ENCODE results near the gene OR52E2. TPM values are rescaled to one million over a fixed set of nuclear protein-coding genes. Genes with fewer than 3 reads are reported as not detected.

OR52E2 gene
- total RNA-seq, 1 donor from 2014 or later: not detected

DNA sequence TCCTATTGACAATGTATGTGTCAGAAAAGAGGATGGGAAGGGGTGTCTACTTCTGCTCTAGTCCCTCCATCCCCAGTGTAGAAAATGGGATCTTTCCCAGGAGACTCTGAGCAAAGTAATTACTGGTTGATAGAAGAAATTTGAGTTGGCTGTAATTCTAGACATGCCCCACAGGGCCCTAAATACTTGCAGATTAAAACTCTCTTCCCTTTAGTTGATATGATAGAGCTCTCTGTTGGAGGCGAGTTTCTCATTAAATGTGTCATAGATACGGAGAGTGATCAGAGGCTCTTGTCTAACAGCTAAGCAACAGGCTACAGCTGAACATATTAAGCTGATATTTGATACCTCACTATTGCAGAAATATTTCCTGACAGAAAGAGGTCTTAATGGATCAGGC lies 42.8 kb upstream of the OR52E2 start:
- H3K9me3 Mint-ChIP-seq (ENCODE audit: unreplicated experiment): no peaks in the 10 kb centered on the region
- H3K4me2 ChIP-seq (ENCODE audit: low read length): no peak overlapping the region
- H3K27me3 Mint-ChIP-seq (ENCODE audit: low read depth, unreplicated experiment): no peaks in the 10 kb centered on the region
- no peaks in the 10 kb centered on the region for H4K20me1 ChIP-seq (ENCODE audit: insufficient read depth, low read length)
- H3K27ac Mint-ChIP-seq (ENCODE audit: unreplicated experiment): no peak overlapping the region
- H3K4me1 ChIP-seq (ENCODE audit: insufficient read depth, low read length): no peaks in the 10 kb centered on the region
- no peaks in the 10 kb centered on the region for H3K27me3 ChIP-seq (ENCODE audit: insufficient read depth, low read length)
- peaks cover under 1% of the 10 kb centered on the region for H3K4me1 Mint-ChIP-seq (ENCODE audit: low read depth, unreplicated experiment)
- no peak overlapping the region for H3K4me3 Mint-ChIP-seq (ENCODE audit: unreplicated experiment)
- H3K9ac ChIP-seq (ENCODE audit: low read length): no peak overlapping the region
- no peak overlapping the region for H3K4me3 ChIP-seq (ENCODE audit: insufficient read depth, low read depth, low read length)
- no peaks in the 10 kb centered on the region for H3K36me3 Mint-ChIP-seq (ENCODE audit: low read depth, unreplicated experiment)
- no peak for TF ChIP-seq CTCF (IDR thresholded peaks at IDR 0.05; ENCODE audit: insufficient read depth, low read depth, low read length)
- TF ChIP-seq EZH2 (IDR thresholded peaks at IDR 0.05; ENCODE audit: insufficient read depth, low read length): no peak
- H3K79me2 ChIP-seq (ENCODE audit: insufficient read depth, low read length): no peaks in the 10 kb centered on the region
- H2AFZ ChIP-seq (ENCODE audit: low read depth, low read length): no peak overlapping the region
- H3K9me3 ChIP-seq (ENCODE audit: insufficient read depth, low read depth, low read length): no peaks in the 10 kb centered on the region
- DNase-seq (ENCODE audit: low read depth) (no peak), FAIRE-seq (no peak)
- H3K36me3 ChIP-seq (ENCODE audit: insufficient read depth, low read length): no peaks in the 10 kb centered on the region
- no peak overlapping the region for H3K27ac ChIP-seq (ENCODE audit: low read depth, low read length)

DNA sequence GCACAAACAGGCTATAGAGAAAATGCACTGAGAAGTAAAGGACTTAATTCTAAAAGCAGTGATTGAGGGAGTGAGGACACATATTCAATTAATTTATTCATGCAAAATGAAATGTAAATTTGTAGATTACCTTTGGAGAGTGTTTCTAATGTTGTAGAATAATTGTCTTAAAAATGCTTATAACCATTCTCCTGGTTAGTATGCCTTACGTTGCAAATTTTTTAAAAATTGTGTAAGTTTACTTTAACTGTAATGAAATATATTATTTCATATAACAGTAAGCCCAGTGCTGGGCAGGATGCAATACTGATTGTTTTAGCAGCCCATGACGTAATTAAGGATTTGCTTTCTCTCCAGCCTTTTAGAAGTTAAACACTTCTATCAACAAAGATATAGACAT lies 36.6 kb upstream of the OR52E2 start:
- no peak overlapping the region for H2AFZ ChIP-seq (ENCODE audit: low read depth, low read length)
- DNase-seq (ENCODE audit: low read depth) (no peak), FAIRE-seq (no peak)
- H3K27me3 ChIP-seq (ENCODE audit: insufficient read depth, low read length): no peaks in the 10 kb centered on the region
- no peak overlapping the region for H3K4me2 ChIP-seq (ENCODE audit: low read length)
- H3K36me3 ChIP-seq (ENCODE audit: insufficient read depth, low read length): no peaks in the 10 kb centered on the region
- TF ChIP-seq EZH2 (IDR thresholded peaks at IDR 0.05; ENCODE audit: insufficient read depth, low read length) (no peak), CTCF (IDR thresholded peaks at IDR 0.05; ENCODE audit: insufficient read depth, low read depth, low read length) (no peak)
- H4K20me1 ChIP-seq (ENCODE audit: insufficient read depth, low read length): no peaks in the 10 kb centered on the region
- no peak overlapping the region for H3K27ac ChIP-seq (ENCODE audit: low read depth, low read length)
- Mint-ChIP-seq H3K27me3 (ENCODE audit: low read depth, unreplicated experiment) (no peaks in the 10 kb centered on the region), H3K9me3 (ENCODE audit: unreplicated experiment) (no peaks in the 10 kb centered on the region), H3K36me3 (ENCODE audit: low read depth, unreplicated experiment) (no peaks in the 10 kb centered on the region), H3K4me1 (ENCODE audit: low read depth, unreplicated experiment) (no peaks in the 10 kb centered on the region), H3K4me3 (ENCODE audit: unreplicated experiment) (no peak overlapping the region), H3K27ac (ENCODE audit: unreplicated experiment) (no peak overlapping the region)
- H3K4me3 ChIP-seq (ENCODE audit: insufficient read depth, low read depth, low read length): no peak overlapping the region
- no peaks in the 10 kb centered on the region for H3K4me1 ChIP-seq (ENCODE audit: insufficient read depth, low read length)
- H3K9me3 ChIP-seq (ENCODE audit: insufficient read depth, low read depth, low read length): no peaks in the 10 kb centered on the region
- no peaks in the 10 kb centered on the region for H3K79me2 ChIP-seq (ENCODE audit: insufficient read depth, low read length)
- H3K9ac ChIP-seq (ENCODE audit: low read length): no peak overlapping the region

DNA sequence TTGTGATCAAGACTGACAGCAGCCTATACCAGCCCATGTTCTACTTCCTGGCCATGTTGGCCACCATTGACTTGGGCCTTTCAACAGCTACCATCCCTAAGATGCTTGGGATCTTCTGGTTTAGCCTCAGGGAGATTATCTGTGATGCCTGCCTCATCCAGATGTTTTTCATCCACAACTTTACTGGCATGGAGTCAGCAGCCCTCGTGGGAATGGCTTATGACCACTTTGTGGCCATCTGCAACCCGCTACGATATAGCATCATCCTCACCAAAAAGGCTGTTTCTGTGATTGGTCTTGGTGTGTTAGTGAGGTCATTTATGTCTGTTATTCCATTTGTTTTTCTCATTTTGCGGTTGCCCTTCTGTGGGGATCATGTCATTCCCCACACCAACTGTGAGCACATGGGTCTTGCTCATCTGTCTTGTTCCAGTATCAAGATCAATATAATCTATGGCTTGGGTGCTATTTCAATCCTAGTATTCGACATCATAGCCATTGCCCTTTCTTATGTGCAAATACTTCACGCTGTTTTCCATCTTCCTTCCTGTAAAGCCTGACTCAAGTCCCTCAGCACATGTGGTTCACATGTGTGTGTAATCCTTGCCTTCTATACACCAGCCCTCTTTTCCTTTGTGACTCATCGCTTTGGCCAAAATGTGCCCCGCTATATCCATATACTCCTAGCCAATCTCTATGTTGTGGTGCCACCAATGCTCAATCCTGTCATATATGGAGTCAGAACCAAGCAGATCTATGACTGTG lies 33.6 kb upstream of the OR52E2 start:
- H3K36me3 Mint-ChIP-seq (ENCODE audit: low read depth, unreplicated experiment): no peaks in the 10 kb centered on the region
- no peaks in the 10 kb centered on the region for H3K27me3 Mint-ChIP-seq (ENCODE audit: low read depth, unreplicated experiment)
- Histone ChIP-seq H3K36me3 (ENCODE audit: insufficient read depth, low read length) (no peaks in the 10 kb centered on the region), H3K79me2 (ENCODE audit: insufficient read depth, low read length) (no peaks in the 10 kb centered on the region), H3K27me3 (ENCODE audit: insufficient read depth, low read length) (no peaks in the 10 kb centered on the region), H3K4me3 (ENCODE audit: insufficient read depth, low read depth, low read length) (no peak overlapping the region), H2AFZ (ENCODE audit: low read depth, low read length) (no peak overlapping the region), H3K9ac (ENCODE audit: low read length) (no peak overlapping the region), H3K27ac (ENCODE audit: low read depth, low read length) (no peak overlapping the region), H3K4me2 (ENCODE audit: low read length) (no peak overlapping the region), H4K20me1 (ENCODE audit: insufficient read depth, low read length) (no peaks in the 10 kb centered on the region), H3K9me3 (ENCODE audit: insufficient read depth, low read depth, low read length) (no peaks in the 10 kb centered on the region), H3K4me1 (ENCODE audit: insufficient read depth, low read length) (no peaks in the 10 kb centered on the region)
- FAIRE-seq (no peak), DNase-seq (ENCODE audit: low read depth) (no peak)
- TF ChIP-seq CTCF (IDR thresholded peaks at IDR 0.05; ENCODE audit: insufficient read depth, low read depth, low read length) (no peak), EZH2 (IDR thresholded peaks at IDR 0.05; ENCODE audit: insufficient read depth, low read length) (no peak)
- H3K4me1 Mint-ChIP-seq (ENCODE audit: low read depth, unreplicated experiment): peaks cover 9% of the 10 kb centered on the region
- H3K27ac Mint-ChIP-seq (ENCODE audit: unreplicated experiment): no peak overlapping the region
- no peak overlapping the region for H3K4me3 Mint-ChIP-seq (ENCODE audit: unreplicated experiment)
- H3K9me3 Mint-ChIP-seq (ENCODE audit: unreplicated experiment): no peaks in the 10 kb centered on the region
